SK-N-SH (cell line): ENCODE data around the gene SLC7A6. TPM values are rescaled to one million over a fixed set of nuclear protein-coding genes. Genes with fewer than 3 reads are reported as not detected.

ENCODE experiments used
- CTCF ChIA-PET: fragments of 300-600, 350-600 bp; formaldehyde crosslinking; extraction: SDS; loops from one replicate; lab custom pipeline; 2021; lab: Yijun Ruan, JAX
- POLR2A ChIA-PET: fragments of 350-600 bp; sonication (Branson Sonifier 250); formaldehyde crosslinking; extraction: SDS; loops from one replicate; lab custom pipeline; 2020; ENCODE audit warnings: antibody characterized with exemption, inconsistent platforms; lab: Yijun Ruan, JAX
- DNase-seq: peaks from one replicate; pipeline ENCODE4 v3.0.0; 2012
- H2AFZ ChIP-seq: fragments of 200-600 bp; sonication (generic); 2 replicates; pipeline ENCODE4 v1.8.1; 2016; ENCODE audit warnings: antibody characterized with exemption, mild to moderate bottlenecking, low read depth
- H3F3A ChIP-seq: fragments of 200-600 bp; sonication (generic); replicated peaks from 2 replicates; pipeline ENCODE3; 2016; ENCODE audit warnings: antibody characterized with exemption, mild to moderate bottlenecking; ENCODE audit not compliant: insufficient read depth
- H3K27ac ChIP-seq, 2 experiments: fragments of 200-500 bp in 1 of 2; fragments of 200-600 bp in 1 of 2; sonication (Bioruptor generic) in 1 of 2; sonication (generic), shearing (Covaris generic) in 1 of 2; 2 replicates each; pipeline versions ENCODE4 v1.5.1 to v1.6.1; 2014 to 2016; ENCODE audit warnings: low read depth in 2 of 2, inconsistent platforms in 1 of 2, low read length in 1 of 2, mild to moderate bottlenecking in 1 of 2, mixed read lengths in 1 of 2
- H3K27me3 ChIP-seq: fragments of 200-600 bp; sonication (generic), shearing (Covaris generic); 2 replicates; pipeline ENCODE4 v1.6.1; 2016; ENCODE audit warnings: mixed run types; ENCODE audit not compliant: insufficient read depth
- H3K36me3 ChIP-seq, 2 experiments: fragments of 200-500 bp in 1 of 2; fragments of 200-600 bp in 1 of 2; sonication (Bioruptor generic) in 1 of 2; sonication (generic) in 1 of 2; replicated peaks in 1 of 2; 2 replicates each; pipeline versions ENCODE3 to v1.5.1; 2014 to 2016; ENCODE audit warnings: low read length in 1 of 2, mild to moderate bottlenecking in 1 of 2; ENCODE audit not compliant: insufficient read depth in 2 of 2, control insufficient read depth in 1 of 2
- H3K4me1 ChIP-seq, 2 experiments: fragments of 200-500 bp in 1 of 2; fragments of 200-600 bp in 1 of 2; sonication (Bioruptor generic) in 1 of 2; sonication (generic), shearing (Covaris generic) in 1 of 2; 2 replicates each; pipeline versions ENCODE4 v1.5.1 to v1.6.1; 2014 to 2016; ENCODE audit warnings: low read depth in 1 of 2, low read length in 1 of 2, mixed run types in 1 of 2; ENCODE audit not compliant: insufficient read depth in 2 of 2, control insufficient read depth in 1 of 2
- H3K4me2 ChIP-seq: fragments of 200-600 bp; sonication (generic), shearing (Covaris generic); 2 replicates; pipeline ENCODE4 v1.6.1; 2017; ENCODE audit warnings: mixed run types
- H3K4me3 ChIP-seq, 2 experiments: fragments of 200-500 bp in 1 of 2; fragments of 200-600 bp in 1 of 2; sonication (Bioruptor generic) in 1 of 2; sonication (generic), shearing (Covaris generic) in 1 of 2; 2 replicates each; pipeline versions ENCODE4 v1.5.1 to v1.8.1; 2014 to 2016; ENCODE audit warnings: low read depth in 2 of 2, inconsistent platforms in 1 of 2, low read length in 1 of 2, mild to moderate bottlenecking in 1 of 2, mixed read lengths in 1 of 2, moderate library complexity in 1 of 2
- H3K79me2 ChIP-seq: fragments of 200-600 bp; sonication (generic); 2 replicates; pipeline ENCODE4 v1.8.1; 2017; ENCODE audit warnings: mild to moderate bottlenecking; ENCODE audit not compliant: insufficient read depth
- H3K9ac ChIP-seq: fragments of 200-600 bp; sonication (generic); 2 replicates; pipeline ENCODE4 v1.6.1; 2017; ENCODE audit warnings: mixed run types
- H3K9me2 ChIP-seq: fragments of 200-600 bp; sonication (generic); 2 replicates; pipeline ENCODE4 v1.6.1; 2017; ENCODE audit warnings: mixed run types
- H3K9me3 ChIP-seq: fragments of 200-600 bp; sonication (generic); 2 replicates; pipeline ENCODE4 v1.6.1; 2017; ENCODE audit warnings: mixed run types, mild to moderate bottlenecking, moderate library complexity
- H4K20me1 ChIP-seq: fragments of 200-600 bp; sonication (generic); 2 replicates; pipeline ENCODE4 v1.6.1; 2017; ENCODE audit warnings: mild to moderate bottlenecking, mixed run types; ENCODE audit not compliant: insufficient read depth
- FOXJ3 ChIP-seq: sonication (generic); formaldehyde crosslinking; IDR thresholded peaks from 2 replicates; pipeline ENCODE4 v1.5.1; 2020; ENCODE audit warnings: mild to moderate bottlenecking, missing genetic modification reagents
- NFIC ChIP-seq: IDR thresholded peaks from 2 replicates; pipeline ENCODE4 v1.4.0; 2012; ENCODE audit warnings: borderline replicate concordance
- NRF1 ChIP-seq: IDR thresholded peaks from 2 replicates; pipeline ENCODE4 v1.6.1; 2012; ENCODE audit warnings: low read depth, mild to moderate bottlenecking, low read length
- RXRA ChIP-seq: IDR thresholded peaks from 2 replicates; pipeline ENCODE4 v1.4.0; 2012; ENCODE audit warnings: low read depth, mild to moderate bottlenecking, borderline replicate concordance
- SIN3A ChIP-seq: IDR thresholded peaks from 2 replicates; pipeline ENCODE4 v1.6.1; 2012; ENCODE audit warnings: low read depth, mild to moderate bottlenecking, low read length, moderate library complexity, borderline replicate concordance
- TAF1 ChIP-seq: IDR thresholded peaks from 2 replicates; pipeline ENCODE4 v1.6.1; 2012; ENCODE audit warnings: low read depth, mild to moderate bottlenecking, low read length, moderate library complexity, borderline replicate concordance
- WGBS: methylation state at CpG from one replicate; pipeline ENCODE4 v1.1.6; 2017; ENCODE audit warnings: low lambda C conversion rate; 5-methylcytosine and 5-hydroxymethylcytosine counted together
- polyA plus RNA-seq, 3 experiments: library from polyadenylated mRNA; depleted of rRNA; stranded (reverse); fragments of >200 nt; gene quantifications; 2 replicates each; pipeline ENCODE4 v1.2.3, GENCODE V29; 2012
- TF ChIP-seq, protein P1 (sequence below): IDR thresholded peaks from 2 replicates; pipeline ENCODE4 v1.4.0; 2012; ENCODE audit warnings: low read depth, borderline replicate concordance
- TF ChIP-seq, protein P2 (sequence below): IDR thresholded peaks from 2 replicates; pipeline ENCODE4 v1.4.0; 2012; ENCODE audit warnings: low read depth
- TF ChIP-seq, protein P3 (sequence below): IDR thresholded peaks from 2 replicates; pipeline ENCODE4 v1.6.1; 2012; ENCODE audit warnings: mild to moderate bottlenecking, low read depth, low read length, moderate library complexity
- TF ChIP-seq, protein P4 (sequence below): IDR thresholded peaks from 2 replicates; pipeline ENCODE4 v1.4.0; 2012; ENCODE audit warnings: low read depth, borderline replicate concordance
- TF ChIP-seq, protein P5 (sequence below): fragments of 200-600 bp; sonication (generic); IDR thresholded peaks from 2 replicates; pipeline ENCODE4 v1.6.1; 2017; ENCODE audit warnings: antibody characterized with exemption, mild to moderate bottlenecking, moderate library complexity

The SLC7A6 gene
- polyA plus RNA-seq, 1 of the 3 experiments (the other 2 are of a cell fraction) = 19.0 TPM

DNA sequence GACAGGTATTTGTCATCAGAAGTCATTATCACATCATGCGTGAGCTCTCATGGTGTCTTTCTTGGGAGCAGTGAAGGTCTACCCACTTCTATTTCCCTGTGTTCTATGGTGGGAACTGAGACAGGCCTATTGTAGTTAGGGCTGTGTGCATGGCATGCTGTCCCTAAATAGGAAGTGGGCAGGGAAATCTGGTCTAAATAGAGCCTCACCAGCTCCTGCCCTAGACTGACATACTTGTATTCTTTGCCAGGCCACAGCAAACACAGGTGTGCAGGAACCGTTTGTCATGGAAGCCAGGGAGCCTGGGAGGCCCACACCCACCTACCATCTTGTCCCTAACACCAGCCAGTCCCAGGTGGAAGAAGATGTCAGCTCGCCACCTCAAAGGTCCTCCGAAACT is 10.1 kb downstream of the SLC7A6 start:
- WGBS = 100% methylated on average over 2 of the region's 4 CpGs
- TF ChIP-seq NFIC = no peak
- no peak for TF ChIP-seq FOXJ3
- no peak for TF ChIP-seq SIN3A
- TF ChIP-seq, protein P1, sequence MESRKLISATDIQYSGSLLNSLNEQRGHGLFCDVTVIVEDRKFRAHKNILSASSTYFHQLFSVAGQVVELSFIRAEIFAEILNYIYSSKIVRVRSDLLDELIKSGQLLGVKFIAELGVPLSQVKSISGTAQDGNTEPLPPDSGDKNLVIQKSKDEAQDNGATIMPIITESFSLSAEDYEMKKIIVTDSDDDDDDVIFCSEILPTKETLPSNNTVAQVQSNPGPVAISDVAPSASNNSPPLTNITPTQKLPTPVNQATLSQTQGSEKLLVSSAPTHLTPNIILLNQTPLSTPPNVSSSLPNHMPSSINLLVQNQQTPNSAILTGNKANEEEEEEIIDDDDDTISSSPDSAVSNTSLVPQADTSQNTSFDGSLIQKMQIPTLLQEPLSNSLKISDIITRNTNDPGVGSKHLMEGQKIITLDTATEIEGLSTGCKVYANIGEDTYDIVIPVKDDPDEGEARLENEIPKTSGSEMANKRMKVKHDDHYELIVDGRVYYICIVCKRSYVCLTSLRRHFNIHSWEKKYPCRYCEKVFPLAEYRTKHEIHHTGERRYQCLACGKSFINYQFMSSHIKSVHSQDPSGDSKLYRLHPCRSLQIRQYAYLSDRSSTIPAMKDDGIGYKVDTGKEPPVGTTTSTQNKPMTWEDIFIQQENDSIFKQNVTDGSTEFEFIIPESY = no peak
- TF ChIP-seq, protein P2, sequence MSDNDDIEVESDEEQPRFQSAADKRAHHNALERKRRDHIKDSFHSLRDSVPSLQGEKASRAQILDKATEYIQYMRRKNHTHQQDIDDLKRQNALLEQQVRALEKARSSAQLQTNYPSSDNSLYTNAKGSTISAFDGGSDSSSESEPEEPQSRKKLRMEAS = no peak
- TF ChIP-seq, protein P3, sequence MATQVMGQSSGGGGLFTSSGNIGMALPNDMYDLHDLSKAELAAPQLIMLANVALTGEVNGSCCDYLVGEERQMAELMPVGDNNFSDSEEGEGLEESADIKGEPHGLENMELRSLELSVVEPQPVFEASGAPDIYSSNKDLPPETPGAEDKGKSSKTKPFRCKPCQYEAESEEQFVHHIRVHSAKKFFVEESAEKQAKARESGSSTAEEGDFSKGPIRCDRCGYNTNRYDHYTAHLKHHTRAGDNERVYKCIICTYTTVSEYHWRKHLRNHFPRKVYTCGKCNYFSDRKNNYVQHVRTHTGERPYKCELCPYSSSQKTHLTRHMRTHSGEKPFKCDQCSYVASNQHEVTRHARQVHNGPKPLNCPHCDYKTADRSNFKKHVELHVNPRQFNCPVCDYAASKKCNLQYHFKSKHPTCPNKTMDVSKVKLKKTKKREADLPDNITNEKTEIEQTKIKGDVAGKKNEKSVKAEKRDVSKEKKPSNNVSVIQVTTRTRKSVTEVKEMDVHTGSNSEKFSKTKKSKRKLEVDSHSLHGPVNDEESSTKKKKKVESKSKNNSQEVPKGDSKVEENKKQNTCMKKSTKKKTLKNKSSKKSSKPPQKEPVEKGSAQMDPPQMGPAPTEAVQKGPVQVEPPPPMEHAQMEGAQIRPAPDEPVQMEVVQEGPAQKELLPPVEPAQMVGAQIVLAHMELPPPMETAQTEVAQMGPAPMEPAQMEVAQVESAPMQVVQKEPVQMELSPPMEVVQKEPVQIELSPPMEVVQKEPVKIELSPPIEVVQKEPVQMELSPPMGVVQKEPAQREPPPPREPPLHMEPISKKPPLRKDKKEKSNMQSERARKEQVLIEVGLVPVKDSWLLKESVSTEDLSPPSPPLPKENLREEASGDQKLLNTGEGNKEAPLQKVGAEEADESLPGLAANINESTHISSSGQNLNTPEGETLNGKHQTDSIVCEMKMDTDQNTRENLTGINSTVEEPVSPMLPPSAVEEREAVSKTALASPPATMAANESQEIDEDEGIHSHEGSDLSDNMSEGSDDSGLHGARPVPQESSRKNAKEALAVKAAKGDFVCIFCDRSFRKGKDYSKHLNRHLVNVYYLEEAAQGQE = no peak
- TF ChIP-seq, protein P4, sequence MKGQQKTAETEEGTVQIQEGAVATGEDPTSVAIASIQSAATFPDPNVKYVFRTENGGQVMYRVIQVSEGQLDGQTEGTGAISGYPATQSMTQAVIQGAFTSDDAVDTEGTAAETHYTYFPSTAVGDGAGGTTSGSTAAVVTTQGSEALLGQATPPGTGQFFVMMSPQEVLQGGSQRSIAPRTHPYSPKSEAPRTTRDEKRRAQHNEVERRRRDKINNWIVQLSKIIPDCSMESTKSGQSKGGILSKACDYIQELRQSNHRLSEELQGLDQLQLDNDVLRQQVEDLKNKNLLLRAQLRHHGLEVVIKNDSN = no peak
- no peak for TF ChIP-seq NRF1
- TF ChIP-seq RXRA = no peak
- TF ChIP-seq, protein P5, sequence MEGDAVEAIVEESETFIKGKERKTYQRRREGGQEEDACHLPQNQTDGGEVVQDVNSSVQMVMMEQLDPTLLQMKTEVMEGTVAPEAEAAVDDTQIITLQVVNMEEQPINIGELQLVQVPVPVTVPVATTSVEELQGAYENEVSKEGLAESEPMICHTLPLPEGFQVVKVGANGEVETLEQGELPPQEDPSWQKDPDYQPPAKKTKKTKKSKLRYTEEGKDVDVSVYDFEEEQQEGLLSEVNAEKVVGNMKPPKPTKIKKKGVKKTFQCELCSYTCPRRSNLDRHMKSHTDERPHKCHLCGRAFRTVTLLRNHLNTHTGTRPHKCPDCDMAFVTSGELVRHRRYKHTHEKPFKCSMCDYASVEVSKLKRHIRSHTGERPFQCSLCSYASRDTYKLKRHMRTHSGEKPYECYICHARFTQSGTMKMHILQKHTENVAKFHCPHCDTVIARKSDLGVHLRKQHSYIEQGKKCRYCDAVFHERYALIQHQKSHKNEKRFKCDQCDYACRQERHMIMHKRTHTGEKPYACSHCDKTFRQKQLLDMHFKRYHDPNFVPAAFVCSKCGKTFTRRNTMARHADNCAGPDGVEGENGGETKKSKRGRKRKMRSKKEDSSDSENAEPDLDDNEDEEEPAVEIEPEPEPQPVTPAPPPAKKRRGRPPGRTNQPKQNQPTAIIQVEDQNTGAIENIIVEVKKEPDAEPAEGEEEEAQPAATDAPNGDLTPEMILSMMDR = no peak
- no peak for TF ChIP-seq TAF1
- Histone ChIP-seq H4K20me1 (peaks cover 18% of the 10 kb centered on the region), H3K9ac (no peak overlapping the region), H3K4me2 (no peak overlapping the region), H3K9me2 (no peaks in the 10 kb centered on the region), H3K36me3 (peaks cover 6 to 8% of the 10 kb centered on the region in 2 experiments), H3K9me3 (no peaks in the 10 kb centered on the region), H3K4me1 (no peaks in the 10 kb centered on the region; a peak in 1 of 4 replicates), H3K27me3 (no peaks in the 10 kb centered on the region), H3K27ac (no peak overlapping the region), H2AFZ (no peak overlapping the region), H3K79me2 (peaks cover 84% of the 10 kb centered on the region), H3F3A (no peaks in the 10 kb centered on the region), H3K4me3 (no peak overlapping the region)
- ChIA-PET POLR2A (no interaction called here), CTCF (interaction anchor here (1.0 to 2.0 kb wide), 4 partner anchors 10 to 54 kb away, joined by 3 to 10 read pairs (median 4); partner anchors contain the start of gene SLC7A6)
- no peak for DNase-seq
